Suprapubic skin (tissue), 3 donors: ENCODE measurements around the gene LARP4B.

Experiments used
- EP300 ChIP-seq: sonication (generic); formaldehyde crosslinking; IDR thresholded peaks from one replicate; pipeline ENCODE4 v1.6.1; 2017; ENCODE audit warnings: antibody characterized with exemption
- TF ChIP-seq, protein P1 (sequence below), 2 donors: fragments of 200-600 bp in 1 of 2; fragments of 450-650 bp in 1 of 2; sonication (generic) in 1 of 2; IDR thresholded peaks; one replicate each; pipeline ENCODE4 v1.5.1; 2016 to 2019; ENCODE audit warnings: antibody characterized with exemption in 2 of 2, mild to moderate bottlenecking in 1 of 2, moderate library complexity in 1 of 2

DNA sequence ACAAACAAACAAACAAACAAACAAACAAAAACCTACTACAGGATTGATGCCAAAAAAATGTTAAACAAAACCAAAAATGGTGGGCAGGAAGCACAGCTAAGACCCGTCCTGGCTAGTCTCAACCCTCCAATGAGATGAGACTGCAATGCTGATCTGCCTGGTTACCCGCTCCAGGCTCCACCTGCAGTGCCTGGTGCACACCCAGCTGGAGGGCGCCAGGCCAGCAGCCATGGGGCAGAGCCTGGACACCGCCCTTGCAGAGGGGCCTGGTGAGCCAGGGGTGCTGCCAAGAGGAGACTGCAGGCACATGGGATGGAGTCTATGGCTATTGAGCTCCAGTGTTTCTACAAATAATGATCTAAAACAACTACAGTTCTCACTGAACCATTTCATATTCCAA, 107.0 kb downstream of the LARP4B start:
- no peak for TF ChIP-seq EP300
- TF ChIP-seq, protein P1, sequence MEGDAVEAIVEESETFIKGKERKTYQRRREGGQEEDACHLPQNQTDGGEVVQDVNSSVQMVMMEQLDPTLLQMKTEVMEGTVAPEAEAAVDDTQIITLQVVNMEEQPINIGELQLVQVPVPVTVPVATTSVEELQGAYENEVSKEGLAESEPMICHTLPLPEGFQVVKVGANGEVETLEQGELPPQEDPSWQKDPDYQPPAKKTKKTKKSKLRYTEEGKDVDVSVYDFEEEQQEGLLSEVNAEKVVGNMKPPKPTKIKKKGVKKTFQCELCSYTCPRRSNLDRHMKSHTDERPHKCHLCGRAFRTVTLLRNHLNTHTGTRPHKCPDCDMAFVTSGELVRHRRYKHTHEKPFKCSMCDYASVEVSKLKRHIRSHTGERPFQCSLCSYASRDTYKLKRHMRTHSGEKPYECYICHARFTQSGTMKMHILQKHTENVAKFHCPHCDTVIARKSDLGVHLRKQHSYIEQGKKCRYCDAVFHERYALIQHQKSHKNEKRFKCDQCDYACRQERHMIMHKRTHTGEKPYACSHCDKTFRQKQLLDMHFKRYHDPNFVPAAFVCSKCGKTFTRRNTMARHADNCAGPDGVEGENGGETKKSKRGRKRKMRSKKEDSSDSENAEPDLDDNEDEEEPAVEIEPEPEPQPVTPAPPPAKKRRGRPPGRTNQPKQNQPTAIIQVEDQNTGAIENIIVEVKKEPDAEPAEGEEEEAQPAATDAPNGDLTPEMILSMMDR (IDR thresholded peaks at IDR 0.05), result no peak
